ENCODE data around the gene KMT2E. TPM values are rescaled to one million over a fixed set of nuclear protein-coding genes. Genes with fewer than 3 reads are reported as not detected.

The KMT2E gene
- total RNA-seq, 1 experiment from 2014 or later: 68.1 TPM

DNA sequence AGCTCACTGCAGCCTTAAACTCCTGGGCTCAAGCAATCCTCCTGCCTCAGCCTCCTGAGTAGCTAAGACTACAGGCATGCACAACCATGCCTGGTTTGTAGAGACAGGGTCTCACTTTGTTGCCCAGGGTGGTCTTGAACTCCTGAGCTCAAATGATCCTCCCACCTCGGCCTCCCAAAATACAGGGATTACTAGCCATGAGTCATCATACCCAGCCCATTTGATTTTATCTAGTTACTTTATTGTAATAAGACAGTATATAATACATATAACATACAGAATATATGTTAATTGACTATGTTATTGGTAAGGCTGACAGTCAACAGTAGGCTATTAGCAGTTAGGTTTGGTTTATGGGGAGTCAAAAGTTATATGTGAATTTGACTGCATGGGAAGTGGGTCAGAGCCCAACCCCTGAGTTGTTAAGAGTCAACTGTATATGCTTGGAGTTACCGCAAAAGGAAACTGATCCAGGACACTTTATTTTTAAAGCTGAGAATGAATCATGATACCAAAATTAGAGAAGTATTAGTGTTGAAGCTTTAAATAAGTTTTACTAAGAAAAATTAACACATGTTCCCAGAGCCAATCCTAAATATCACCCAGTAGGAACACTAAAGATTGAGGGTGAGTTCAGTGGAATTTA is 20.7 kb upstream of the KMT2E start:
- Histone ChIP-seq H3K9me2 (ENCODE audit: insufficient read depth) (no peaks in the 10 kb centered on the region), H2AFZ (no peak overlapping the region), H3F3A (ENCODE audit: insufficient read depth, low read depth) (peaks cover 31% of the 10 kb centered on the region), H3K4me3 (no peak overlapping the region), H3K9me3 (ENCODE audit: insufficient read depth, low read depth) (no peaks in the 10 kb centered on the region), H3K36me3 (ENCODE audit: low read depth) (peaks cover 23% of the 10 kb centered on the region), H3K4me1 (replicated peaks; ENCODE audit: insufficient read depth) (no peaks in the 10 kb centered on the region), H3K27ac (no peak overlapping the region), H3K27me3 (ENCODE audit: insufficient read depth, low read depth) (no peaks in the 10 kb centered on the region), H3K79me2 (ENCODE audit: low read depth) (peaks cover 66% of the 10 kb centered on the region), H3K4me2 (no peak overlapping the region), H4K20me1 (ENCODE audit: insufficient read depth) (peaks cover 57% of the 10 kb centered on the region)
- CTCF ChIA-PET: no interaction called here
- intact Hi-C loops (cut with micrococcal nuclease; ENCODE audit: unreplicated experiment): no loop called here
- no peak for DNase-seq
- TF ChIP-seq EZH2 (IDR thresholded peaks at IDR 0.05; ENCODE audit: low read depth) (no peak), CTCF (conservative IDR thresholded peaks at IDR 0.05) (no peak)
- POLR2A ChIA-PET (ENCODE audit: unreplicated experiment): no interaction called here
- BruUV-seq (replicated peaks): no TSS peak

GRCh38 chr7:104998040-104998752 is 15.8 kb upstream of the KMT2E start:
- POLR2A ChIA-PET (ENCODE audit: unreplicated experiment): no interaction called here
- CTCF ChIA-PET: no interaction called here
- DNase-seq: no peak
- Histone ChIP-seq H3K9me3 (ENCODE audit: insufficient read depth, low read depth) (no peaks in the 10 kb centered on the region), H3K27ac (no peak overlapping the region), H3K27me3 (ENCODE audit: insufficient read depth, low read depth) (no peaks in the 10 kb centered on the region), H3K4me3 (no peak overlapping the region), H3K9me2 (ENCODE audit: insufficient read depth) (no peaks in the 10 kb centered on the region), H3K79me2 (ENCODE audit: low read depth) (peaks cover 100% of the 10 kb centered on the region), H3F3A (ENCODE audit: insufficient read depth, low read depth) (peaks cover 13% of the 10 kb centered on the region), H3K4me2 (no peak overlapping the region), H2AFZ (no peak overlapping the region), H3K4me1 (replicated peaks; ENCODE audit: insufficient read depth) (no peaks in the 10 kb centered on the region), H4K20me1 (ENCODE audit: insufficient read depth) (peaks cover 100% of the 10 kb centered on the region), H3K36me3 (ENCODE audit: low read depth) (peaks cover 36% of the 10 kb centered on the region; the same call in 1 of the 2 replicates)
- BruUV-seq (replicated peaks): no TSS peak
- TF ChIP-seq CTCF (conservative IDR thresholded peaks at IDR 0.05): no peak
- TF ChIP-seq EZH2 (IDR thresholded peaks at IDR 0.05; ENCODE audit: low read depth): no peak
- intact Hi-C loops (cut with micrococcal nuclease; ENCODE audit: unreplicated experiment): no loop called here

- intact Hi-C loops (cut with micrococcal nuclease; ENCODE audit: unreplicated experiment): no loop called here
- Histone ChIP-seq H3K79me2 (ENCODE audit: low read depth) (peaks cover 100% of the 10 kb centered on the region), H3K9me3 (ENCODE audit: insufficient read depth, low read depth) (no peaks in the 10 kb centered on the region), H3K9me2 (ENCODE audit: insufficient read depth) (no peaks in the 10 kb centered on the region), H3K27ac (no peak overlapping the region), H3K4me2 (no peak overlapping the region), H3K4me1 (replicated peaks; ENCODE audit: insufficient read depth) (peaks cover 9% of the 10 kb centered on the region; the same call in 1 of the 2 replicates), H3F3A (ENCODE audit: insufficient read depth, low read depth) (peaks cover 17% of the 10 kb centered on the region; the same call in 1 of the 2 replicates), H2AFZ (no peak overlapping the region), H3K27me3 (ENCODE audit: insufficient read depth, low read depth) (no peaks in the 10 kb centered on the region), H3K36me3 (ENCODE audit: low read depth) (peaks cover 36% of the 10 kb centered on the region; the same call in 1 of the 2 replicates), H3K4me3 (no peak overlapping the region), H4K20me1 (ENCODE audit: insufficient read depth) (peaks cover 100% of the 10 kb centered on the region)
- ChIA-PET CTCF (no interaction called here), POLR2A (ENCODE audit: unreplicated experiment) (no interaction called here)
- no peak for DNase-seq
- no TSS peak for BruUV-seq (replicated peaks)
- TF ChIP-seq EZH2 (IDR thresholded peaks at IDR 0.05; ENCODE audit: low read depth) (no peak), CTCF (conservative IDR thresholded peaks at IDR 0.05) (no peak)
These were observed 13.8 kb upstream of the KMT2E start for GRCh38 chr7:105000200-105000599.

Data from PC-9 (cell line).